Measurements from ENCODE around the gene KRTAP10-4. TPM values are rescaled to one million over a fixed set of nuclear protein-coding genes. Genes with fewer than 3 reads are reported as not detected.
"Not testable (repeated sequence)": the region's sequence is repeated elsewhere in the genome, so short reads cannot be mapped to it uniquely, and the experiment has no call there.

KRTAP10-4 gene
- total and polyA plus RNA-seq, 3 donors from 2014 or later: 0.24 TPM; not detected in 2

DNA sequence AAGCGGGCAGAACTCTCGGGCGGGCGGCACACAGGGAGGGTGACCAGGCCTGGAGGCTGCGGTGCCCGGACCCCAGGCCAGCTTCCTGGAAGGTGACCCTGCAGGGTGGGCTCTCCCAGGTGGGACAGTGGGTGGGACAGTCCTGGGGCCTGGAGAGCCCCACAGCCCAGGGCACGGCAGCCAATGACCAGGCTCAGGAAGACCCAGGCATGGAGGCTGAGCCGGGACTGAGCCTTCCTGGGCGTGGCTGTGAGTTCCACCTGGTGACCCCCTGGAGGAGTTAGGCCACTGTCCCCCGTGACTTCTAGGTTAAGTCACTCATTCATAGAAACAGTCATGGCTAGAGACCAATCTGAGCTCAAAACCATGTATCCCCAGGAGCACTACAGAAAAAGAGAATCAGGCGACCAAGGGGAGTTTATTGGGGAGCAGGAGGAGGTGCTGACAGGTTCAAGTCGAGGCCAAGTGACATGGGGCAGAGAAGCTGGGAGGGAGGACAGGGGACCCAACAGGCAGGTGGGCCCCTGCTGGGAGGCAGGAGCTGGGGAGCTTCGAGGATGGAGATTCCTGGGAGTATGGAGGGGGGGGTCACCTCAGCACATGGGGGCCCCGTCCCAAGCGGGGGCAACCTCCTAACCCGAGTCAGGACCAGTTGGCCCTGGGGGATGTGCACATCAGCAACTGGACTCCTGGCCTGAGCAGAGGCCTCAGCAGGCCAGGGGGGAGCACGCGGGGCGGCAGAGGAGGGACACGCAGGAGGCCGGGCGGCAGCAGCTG lies 5.7 kb downstream of the KRTAP10-4 start:
- intact Hi-C loops (cut with DNase I; ENCODE audit: low total_unique reads): no loop called here
- H3K4me3 ChIP-seq: no peak overlapping the region
- H3K36me3 ChIP-seq (ENCODE audit: low read depth, missing control alignments): no peaks in the 10 kb centered on the region
- TF ChIP-seq POLR2A (IDR thresholded peaks at IDR 0.05): no peak
- TF ChIP-seq, protein P1, sequence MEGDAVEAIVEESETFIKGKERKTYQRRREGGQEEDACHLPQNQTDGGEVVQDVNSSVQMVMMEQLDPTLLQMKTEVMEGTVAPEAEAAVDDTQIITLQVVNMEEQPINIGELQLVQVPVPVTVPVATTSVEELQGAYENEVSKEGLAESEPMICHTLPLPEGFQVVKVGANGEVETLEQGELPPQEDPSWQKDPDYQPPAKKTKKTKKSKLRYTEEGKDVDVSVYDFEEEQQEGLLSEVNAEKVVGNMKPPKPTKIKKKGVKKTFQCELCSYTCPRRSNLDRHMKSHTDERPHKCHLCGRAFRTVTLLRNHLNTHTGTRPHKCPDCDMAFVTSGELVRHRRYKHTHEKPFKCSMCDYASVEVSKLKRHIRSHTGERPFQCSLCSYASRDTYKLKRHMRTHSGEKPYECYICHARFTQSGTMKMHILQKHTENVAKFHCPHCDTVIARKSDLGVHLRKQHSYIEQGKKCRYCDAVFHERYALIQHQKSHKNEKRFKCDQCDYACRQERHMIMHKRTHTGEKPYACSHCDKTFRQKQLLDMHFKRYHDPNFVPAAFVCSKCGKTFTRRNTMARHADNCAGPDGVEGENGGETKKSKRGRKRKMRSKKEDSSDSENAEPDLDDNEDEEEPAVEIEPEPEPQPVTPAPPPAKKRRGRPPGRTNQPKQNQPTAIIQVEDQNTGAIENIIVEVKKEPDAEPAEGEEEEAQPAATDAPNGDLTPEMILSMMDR (IDR thresholded peaks at IDR 0.05): no peak
- H3K4me1 ChIP-seq: no peaks in the 10 kb centered on the region
- WGBS, 2 donors: 77 to 78% methylated on average over 13 to 22 of the region's 22 CpGs
- H3K27me3 ChIP-seq: no peaks in the 10 kb centered on the region
- H3K27ac ChIP-seq: no peak overlapping the region
- no peak for DNase-seq
- no peaks in the 10 kb centered on the region for H3K9me3 ChIP-seq

DNA sequence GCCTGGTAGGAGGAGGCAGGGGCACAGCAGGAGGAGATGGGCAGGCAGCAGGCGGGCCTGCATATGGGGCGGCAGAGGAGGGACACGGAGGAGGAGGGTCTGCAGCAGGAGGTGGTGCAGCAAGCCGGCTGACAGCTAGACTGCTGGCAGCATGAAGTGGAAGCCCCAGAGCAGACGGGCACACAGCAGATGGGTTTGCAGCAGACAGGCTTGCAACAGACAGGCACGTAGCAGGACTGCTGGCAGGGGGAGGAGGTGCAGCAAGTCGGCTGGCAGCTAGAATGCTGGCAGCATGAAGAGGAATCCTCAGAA lies 6.3 kb downstream of the KRTAP10-4 start:
- Histone ChIP-seq H3K4me3 (no peak overlapping the region), H3K36me3 (ENCODE audit: low read depth, missing control alignments) (no peaks in the 10 kb centered on the region), H3K4me1 (no peaks in the 10 kb centered on the region), H3K27ac (no peak overlapping the region), H3K9me3 (no peaks in the 10 kb centered on the region), H3K27me3 (no peaks in the 10 kb centered on the region)
- WGBS, 2 donors: 73 to 76% methylated on average over 5 to 7 of the region's 7 CpGs
- no peak for DNase-seq
- TF ChIP-seq POLR2A (IDR thresholded peaks at IDR 0.05): no peak
- TF ChIP-seq, protein P1 (IDR thresholded peaks at IDR 0.05): no peak
- intact Hi-C loops (cut with DNase I; ENCODE audit: low total_unique reads): no loop called here

DNA sequence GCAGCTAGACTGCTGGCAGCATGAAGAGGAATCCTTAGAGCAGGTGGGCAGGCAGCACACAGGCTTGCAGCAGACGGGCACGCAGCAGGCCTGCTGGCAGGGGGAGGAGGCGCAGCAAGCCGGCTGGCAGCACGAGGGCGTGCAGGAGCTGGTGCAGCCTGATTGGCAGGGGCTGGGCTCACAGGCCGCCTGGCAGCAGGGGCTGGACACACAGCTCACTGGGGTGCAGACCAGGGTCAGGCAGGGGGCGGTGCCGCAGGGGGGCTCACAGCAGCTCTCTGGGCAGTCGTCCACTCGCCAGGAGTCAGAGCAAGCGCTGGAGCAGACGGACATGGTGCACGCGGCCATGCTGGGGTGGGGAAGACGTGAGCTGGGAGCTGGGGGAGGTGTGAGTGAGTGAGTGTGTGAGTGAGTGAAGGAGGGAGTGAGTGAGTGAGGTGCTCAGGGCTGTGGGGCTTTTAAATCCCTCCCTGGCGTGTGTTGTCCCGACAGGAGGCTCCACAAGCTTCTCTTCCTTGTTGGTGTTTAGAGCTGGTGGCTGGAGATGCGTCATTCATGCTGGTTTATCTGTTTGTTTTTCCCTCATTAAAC lies 6.8 kb downstream of the KRTAP10-4 start, which contains the start of gene KRTAP10-5:
KRTAP10-5 (minus strand) TSS at position 374 of the 591 bp plus-strand sequence; CDS start at position 348, 26 bp downstream.
- DNase-seq; H3K27me3 ChIP-seq; H3K4me3 ChIP-seq; intact Hi-C loops (cut with DNase I; ENCODE audit: low total_unique reads); H3K27ac ChIP-seq; H3K9me3 ChIP-seq; H3K36me3 ChIP-seq (ENCODE audit: low read depth, missing control alignments); H3K4me1 ChIP-seq: not testable (repeated sequence)
- WGBS, 2 donors: 49 to 63% methylated on average over 18 to 19 of the region's 19 CpGs

DNA sequence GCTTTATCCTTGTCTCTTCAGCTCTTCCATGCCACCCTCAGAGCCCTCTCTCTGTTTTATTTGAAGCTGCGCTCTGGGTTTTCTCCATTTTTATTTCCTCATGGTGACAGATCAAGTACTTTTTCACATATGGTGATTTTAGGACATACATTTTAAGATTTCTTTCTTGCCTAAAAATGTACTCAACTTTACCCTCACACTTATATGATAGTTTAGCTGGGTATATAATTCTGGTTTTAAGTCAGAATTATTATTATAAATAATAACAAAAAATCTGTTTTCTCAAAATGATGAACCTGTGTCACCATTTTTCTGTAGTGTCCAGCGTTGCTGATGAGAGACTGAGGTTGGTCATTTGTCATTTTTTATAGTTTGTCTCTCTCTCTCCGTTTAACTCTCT lies 7.6 kb downstream of the KRTAP10-4 start:
- no peak for DNase-seq
- H3K27ac ChIP-seq: no peak overlapping the region
- no peaks in the 10 kb centered on the region for H3K9me3 ChIP-seq
- H3K27me3 ChIP-seq: no peaks in the 10 kb centered on the region
- no peaks in the 10 kb centered on the region for H3K4me1 ChIP-seq
- H3K4me3 ChIP-seq: no peak overlapping the region
- no peak for TF ChIP-seq POLR2A (IDR thresholded peaks at IDR 0.05)
- TF ChIP-seq, protein P1 (IDR thresholded peaks at IDR 0.05): no peak
- H3K36me3 ChIP-seq (ENCODE audit: low read depth, missing control alignments): no peaks in the 10 kb centered on the region
- 76 to 86% methylated on average over 3 of the region's 3 CpGs for WGBS, 2 donors
- intact Hi-C loops (cut with DNase I; ENCODE audit: low total_unique reads): no loop called here

DNA sequence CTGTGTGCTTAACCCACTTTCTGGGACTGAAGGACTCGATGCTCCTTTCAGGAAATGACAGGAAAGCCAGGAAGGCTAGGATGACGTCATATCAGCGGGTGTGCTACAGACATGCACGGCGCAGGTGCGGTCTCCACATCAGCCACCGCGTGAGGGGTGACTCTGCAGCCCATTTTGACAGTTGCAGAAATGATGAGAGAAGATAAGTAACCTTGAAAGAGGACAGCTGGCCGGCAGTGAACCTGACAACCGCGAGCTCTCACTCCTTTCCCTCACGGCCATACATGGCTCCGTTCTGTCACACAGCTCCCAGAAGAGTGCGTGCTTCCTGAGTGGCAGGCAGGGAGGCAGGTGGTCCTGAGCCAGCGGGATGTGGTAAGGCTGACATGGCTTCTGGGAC lies 8.5 kb downstream of the KRTAP10-4 start:
- Histone ChIP-seq H3K36me3 (ENCODE audit: low read depth, missing control alignments) (no peaks in the 10 kb centered on the region), H3K4me3 (no peak overlapping the region), H3K4me1 (no peaks in the 10 kb centered on the region), H3K27me3 (no peaks in the 10 kb centered on the region), H3K9me3 (no peaks in the 10 kb centered on the region), H3K27ac (no peak overlapping the region)
- intact Hi-C loops (cut with DNase I; ENCODE audit: low total_unique reads): no loop called here
- TF ChIP-seq, protein P1 (IDR thresholded peaks at IDR 0.05): no peak
- TF ChIP-seq POLR2A (IDR thresholded peaks at IDR 0.05): no peak
- DNase-seq: no peak
- 77% methylated on average over 14 to 15 of the region's 15 CpGs for WGBS, 2 donors
